ENCODE measurements around the gene NOTUM.
"Not testable (repeated sequence)": the region's sequence is repeated elsewhere in the genome, so short reads cannot be mapped to it uniquely, and the experiment has no call there.

NOTUM gene

DNA sequence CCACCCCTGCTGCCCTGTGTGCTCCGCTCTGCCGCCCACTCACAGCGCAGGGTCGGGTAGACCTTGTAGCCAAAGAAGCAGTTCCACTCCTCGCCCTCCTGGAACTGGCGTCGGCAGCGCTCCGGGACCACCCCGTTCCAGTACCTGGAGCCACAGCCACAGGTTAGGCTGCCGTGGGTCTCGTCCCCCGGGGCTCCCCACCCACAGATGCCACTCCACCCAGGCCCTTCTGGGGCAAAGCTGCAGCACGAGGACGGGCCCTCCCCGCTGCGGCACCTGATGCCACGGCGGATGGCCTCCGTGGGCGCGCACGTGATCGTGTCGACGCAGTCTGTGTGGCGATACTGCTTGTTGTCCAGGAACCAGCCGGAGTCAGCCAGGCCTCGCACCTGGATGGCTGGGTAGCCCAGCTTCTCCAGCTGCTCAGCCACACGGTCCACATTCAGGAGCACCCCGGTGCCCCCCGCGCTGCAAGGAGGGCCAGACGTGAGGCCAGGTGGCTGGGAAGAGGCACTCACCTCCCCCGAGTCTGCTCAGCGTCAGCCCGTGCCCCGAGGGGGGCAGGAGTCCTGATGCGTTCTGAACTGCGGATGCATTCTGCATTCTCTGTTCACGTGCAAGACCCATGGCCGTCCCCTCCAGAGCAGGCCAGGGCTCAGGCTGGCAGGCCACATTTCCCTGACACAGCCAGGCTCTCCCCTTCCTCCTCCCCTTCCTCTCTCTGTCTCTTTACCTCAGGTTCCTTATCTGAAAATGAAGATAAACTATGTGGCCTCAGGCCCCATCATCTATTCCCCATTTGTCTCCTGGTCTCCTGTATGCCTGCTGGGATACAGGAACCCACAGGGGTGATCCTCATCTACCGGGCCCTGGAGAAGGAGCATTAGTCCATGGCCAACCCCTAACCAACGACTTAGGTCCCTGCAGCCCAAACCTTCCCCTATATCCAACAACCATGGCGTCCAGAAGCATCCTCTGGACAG, 4.1 kb downstream of the NOTUM start:
- DNase-seq, result no peak

DNA sequence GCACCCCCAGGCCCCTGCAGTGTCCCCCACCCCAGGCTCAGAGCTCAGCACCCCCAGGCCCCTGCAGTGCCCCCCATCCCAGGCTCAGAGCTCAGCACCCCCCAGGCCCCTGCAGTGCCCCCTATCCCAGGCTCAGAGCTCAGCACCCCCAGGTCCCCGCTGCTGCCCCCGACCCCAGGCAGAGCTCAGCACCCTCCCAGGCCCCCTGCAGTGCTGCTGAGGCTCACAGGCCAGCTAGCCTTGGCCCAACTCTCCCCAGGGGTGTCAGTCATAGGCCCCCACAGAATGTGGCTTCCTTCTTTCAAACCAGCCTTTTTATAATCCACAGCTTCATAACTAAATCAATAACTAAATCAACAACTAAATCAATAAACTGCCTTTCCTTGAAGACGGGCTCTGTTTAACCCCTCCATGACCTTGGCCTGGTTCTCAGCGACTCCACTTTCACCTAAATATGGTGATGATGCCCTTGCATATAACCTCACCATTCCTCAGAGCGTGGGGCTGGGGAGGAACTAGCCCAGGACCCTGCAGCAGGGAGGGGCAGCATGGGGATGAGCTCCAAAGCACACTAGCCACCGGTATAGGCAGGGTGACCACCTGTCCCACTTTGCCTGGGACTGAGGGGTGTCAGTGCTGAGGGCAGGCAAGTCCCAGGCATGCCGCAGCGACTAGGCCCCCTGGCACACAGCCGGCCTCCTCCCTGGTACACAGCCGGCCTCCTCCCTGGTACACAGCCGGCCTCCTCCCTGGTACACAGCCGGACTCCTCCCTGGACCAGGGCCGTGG, 5.0 kb downstream of the NOTUM start:
- no peak for DNase-seq

DNA sequence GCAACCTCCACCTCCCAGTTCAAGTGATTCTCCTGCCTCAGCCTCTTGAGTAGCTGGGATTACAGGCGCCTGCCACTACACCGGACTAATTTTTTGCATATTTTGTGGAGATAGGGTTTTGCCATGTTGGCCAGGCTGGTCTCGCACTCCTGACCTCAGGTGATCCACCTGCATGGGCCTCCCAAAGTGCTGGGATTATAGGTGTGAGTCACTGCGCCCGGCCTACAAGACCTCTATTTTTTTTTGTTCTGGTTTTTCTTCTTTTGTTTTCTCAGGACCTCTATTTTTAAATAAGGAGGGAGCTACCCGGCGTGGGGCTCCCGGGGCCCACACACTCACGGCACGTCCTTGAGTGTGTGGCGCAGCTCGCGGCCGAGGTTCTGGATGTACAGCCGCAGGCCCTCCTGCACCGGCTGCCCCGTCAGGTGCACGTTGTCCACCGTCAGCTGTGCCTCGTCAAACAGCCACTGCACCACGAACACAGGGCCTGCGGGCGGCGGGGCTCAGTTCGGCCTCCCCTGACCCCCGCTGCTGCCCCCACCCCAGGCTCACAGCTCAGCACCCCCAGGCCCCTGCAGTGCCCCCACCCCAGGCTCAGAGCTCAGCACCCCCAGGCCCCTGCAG, 5.8 kb downstream of the NOTUM start:
- no peak for DNase-seq

DNA sequence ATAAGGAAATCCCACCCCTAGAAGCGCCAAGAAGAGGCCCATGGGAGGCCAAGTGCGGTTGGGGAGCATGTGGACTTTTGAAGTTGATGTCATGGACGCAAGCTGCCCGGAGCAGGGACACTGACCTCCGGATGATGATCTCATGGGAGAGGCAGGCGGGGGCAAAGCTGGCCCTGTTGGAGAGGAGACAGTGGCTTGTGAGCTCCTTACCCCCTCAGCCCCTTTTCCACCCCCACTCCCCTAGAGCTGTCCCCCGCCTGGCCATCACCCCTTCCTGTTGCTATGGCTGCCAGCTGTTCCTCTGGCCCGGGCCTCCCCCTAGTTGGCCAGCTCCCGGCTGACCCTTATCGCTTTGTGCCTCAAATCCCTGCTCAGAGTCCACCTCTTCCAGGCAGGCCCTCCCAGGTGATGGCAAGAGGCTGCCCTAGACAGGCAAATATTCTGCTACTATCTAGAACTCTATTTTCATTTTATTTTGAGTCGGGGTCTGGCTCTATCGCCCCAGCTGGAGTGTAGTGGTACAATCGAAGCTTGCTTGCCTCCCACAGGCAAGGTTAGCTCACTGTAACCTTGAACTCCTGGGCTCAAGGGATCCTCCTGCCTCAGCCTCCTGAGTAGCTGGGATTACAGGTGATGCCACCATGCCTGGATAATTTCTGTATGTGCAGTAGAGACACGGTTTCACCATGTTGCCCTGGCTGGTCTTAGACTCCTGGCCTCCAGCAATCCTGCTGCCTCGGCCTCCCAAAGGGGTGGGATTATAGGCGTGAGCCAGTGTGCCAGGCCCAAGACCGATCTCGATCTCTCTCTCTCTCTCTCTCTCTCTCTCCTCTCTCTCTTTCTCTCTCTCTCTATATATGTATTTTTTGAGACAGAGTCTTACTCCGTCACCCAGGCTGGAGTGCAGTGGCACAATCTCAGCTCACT, 6.6 kb downstream of the NOTUM start:
- DNase-seq, result no peak

DNA sequence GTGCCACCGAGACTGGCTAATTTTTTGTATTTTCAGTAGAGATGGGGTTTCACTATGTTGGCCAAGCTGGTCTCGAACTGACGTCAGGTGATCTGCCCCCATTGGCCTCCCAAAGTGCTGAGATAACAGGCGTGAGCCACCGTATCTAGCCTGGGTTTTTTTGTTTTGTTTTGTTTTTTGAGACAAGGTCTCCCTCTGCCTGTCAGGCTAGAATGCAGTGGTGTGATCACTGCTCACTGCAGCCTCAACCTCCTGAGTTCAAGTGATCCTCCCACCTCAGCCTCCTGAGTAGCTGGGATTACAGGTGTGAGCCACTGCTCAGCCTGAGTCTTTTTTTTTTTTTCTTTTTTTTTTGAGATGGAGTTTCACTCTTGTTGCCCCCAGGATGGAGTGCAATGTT, 7.5 kb downstream of the NOTUM start:
- DNase-seq, result not testable (repeated sequence)

DNA sequence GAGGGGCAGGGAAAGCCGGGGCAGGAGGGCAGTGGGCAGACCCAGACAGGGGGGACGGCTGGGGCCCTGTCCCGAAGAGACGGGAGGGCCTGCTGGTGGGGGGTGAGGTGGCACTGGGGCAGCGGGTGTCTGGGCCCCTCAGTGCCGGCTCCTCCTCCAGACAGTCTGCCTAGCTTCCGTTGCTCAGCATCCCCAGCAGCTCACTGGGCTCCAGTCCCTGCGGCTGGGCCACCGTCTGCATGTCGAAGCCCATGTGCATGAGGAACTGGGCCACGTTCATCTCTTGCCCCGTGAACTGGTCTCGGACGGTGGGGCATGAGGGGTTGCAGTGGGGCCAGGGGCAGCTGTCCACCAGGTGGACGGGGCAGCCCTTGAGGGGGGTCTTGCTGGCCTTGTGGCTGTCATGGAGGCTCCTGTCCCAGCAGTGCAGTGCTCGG, 8.2 kb downstream of the NOTUM start:
- DNase-seq, result no peak

DNA sequence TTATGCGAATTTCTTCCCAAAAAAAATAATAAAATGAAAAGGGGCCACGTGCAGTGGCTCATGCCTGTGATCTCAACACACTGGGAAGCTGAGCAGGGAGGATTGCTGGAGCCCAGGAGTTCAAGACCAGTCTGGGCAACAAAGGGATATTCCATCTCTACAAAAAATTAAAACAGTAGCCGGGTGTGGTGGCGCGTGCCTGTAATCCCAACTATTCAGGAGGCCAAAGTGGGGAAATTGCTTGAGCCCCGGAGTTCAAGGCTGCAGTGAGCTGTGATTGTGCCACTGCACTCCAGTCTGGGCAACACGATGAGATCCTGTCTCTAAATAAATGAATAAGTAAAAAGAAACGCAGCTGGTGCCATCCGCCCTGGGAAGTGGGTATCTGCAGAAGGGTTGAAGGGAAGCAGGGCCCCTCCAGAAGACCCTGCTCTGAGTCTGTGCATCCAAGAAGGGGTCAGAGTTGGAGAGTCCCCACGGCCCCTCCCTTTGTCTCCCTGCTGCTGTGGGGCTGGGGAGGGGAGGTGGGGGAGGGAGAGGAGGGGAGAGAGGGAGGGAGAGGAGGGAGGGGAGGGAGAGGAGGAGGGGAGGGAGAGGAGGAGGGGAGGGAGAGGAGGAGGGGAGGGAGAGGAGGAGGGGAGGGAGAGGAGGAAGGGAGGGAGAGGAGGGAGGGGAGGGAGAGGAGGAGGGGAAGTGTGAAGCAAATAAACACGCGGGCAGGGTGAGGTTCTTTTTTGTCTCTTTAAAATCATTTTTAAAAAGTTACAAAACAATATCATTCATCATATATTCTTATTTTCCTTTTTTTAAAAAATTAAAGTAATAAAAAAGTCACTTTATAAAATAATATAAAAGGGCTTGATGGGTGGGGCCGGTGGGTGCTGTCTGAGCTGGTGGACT, 9.0 kb downstream of the NOTUM start:
- no peak for DNase-seq

DNA sequence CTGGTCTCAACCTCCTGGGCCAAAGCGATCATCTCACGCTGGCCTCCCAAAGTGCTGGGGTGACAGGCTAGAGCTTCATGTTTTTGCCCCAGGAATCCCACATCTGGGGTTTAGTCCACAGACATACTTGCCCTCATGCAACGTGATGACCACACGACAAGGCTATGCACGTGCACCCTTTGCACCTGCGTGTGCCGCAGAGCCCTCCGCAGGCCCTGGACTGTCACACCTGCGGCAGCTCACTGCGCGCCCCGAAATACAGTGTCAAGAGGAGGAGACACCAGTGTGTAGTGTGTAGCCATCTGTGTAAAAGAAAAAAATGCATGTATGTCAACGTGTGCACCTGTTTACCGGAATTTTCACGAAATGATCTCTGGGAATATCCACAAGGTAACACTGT, 10.5 kb downstream of the NOTUM start:
- DNase-seq, result no peak

DNA sequence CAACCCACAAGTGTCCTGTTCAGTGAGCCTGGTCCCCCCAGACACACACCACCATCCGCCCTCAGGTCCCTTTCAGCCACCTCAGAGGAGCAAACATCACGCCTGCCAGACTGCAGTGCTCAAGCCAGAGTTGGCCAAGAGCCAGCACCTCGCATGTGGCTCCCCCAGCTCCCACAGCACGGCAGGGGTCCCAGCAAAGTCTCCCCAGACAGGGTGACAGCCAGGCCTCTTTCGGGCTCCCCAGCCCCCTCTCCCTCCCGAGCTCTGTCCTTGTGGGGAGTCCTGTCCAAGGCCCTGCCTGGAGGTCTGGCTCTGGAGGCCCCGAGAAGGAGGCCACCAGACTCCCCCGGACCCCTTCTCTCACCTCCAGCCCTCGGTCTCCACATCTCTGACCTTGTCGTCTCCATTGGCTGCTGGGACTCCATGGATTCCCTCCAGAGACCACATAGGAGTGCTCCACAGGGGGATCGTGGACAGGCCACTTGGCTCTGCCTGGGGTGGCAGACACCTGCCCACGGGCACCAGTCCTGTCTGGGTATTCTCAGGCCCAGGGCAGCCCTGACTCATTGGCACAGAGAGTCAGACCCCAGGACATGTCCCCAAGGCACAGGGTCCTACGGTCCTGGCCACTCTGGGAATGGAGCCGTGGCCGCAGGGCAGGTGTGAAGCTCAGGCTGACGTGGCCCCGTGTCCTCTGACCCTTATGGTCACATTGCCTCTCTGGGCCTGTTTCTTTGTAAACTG, 12.2 kb downstream of the NOTUM start:
- no peak for DNase-seq

DNA sequence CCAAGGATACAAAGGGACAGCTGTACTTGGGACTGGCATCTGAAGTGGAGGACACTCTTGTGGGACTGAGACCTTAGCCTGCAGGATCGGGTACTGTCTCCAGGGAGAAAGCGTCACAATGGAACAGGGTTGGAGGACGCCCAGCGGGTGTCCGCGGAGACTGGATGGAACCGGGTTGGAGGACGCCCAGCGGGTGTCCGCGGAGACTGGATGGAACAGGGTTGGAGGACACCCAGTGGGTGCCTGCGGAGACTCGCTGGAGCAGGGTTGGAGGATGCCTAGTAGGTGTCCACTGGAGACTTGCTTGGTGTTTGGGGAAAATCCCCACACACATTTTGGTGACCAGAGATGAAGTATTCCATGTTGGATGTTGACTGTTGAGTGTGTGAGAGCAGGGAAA, 13.8 kb downstream of the NOTUM start, which contains the start of gene MYADML2:
TSS of gene MYADML2 (minus strand) at position 45 of the 400 bp plus-strand sequence. CDS start 5,492 bp downstream, outside the sequence.
- no peak for DNase-seq

DNA sequence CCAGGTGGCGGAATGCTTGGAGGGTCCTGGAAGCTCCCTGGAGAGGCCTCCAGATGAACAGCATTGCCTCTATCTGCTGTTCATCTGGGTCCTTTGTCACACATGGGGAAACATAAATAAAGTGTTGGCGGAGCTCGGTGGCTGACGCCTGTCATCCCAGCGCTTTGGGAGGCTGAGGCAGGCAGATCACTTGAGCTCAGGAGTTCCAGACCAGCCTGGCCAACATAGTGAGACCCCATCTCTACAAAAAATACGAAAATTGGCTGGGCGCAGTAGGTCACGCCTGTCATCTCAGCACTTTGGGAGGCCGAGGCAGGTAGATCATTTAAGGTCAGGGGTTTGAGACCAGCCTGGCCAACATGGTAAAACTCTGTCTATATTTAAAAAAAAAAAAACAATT, 16.1 kb downstream of the NOTUM start:
- no peak for DNase-seq

DNA sequence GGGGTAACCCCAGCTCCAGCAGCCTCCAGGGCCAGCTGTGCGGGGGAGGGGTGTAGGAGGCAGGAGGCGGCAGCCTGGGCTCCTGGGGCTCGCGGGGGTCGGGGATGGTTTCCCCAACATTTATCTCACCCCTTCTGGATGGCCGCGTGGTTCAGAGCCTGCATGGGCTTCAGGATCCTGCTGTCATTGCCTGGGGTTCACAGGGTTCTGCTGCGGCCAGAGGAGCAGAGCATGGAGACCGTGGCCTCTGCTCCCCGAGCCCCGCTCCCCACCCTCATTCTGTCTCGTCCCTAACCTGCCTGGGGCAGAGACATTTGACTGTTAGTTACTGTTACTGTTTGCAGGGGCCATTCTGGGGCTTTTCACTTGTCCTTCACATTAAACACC, 18.8 kb downstream of the NOTUM start:
- no peak for DNase-seq

DNA sequence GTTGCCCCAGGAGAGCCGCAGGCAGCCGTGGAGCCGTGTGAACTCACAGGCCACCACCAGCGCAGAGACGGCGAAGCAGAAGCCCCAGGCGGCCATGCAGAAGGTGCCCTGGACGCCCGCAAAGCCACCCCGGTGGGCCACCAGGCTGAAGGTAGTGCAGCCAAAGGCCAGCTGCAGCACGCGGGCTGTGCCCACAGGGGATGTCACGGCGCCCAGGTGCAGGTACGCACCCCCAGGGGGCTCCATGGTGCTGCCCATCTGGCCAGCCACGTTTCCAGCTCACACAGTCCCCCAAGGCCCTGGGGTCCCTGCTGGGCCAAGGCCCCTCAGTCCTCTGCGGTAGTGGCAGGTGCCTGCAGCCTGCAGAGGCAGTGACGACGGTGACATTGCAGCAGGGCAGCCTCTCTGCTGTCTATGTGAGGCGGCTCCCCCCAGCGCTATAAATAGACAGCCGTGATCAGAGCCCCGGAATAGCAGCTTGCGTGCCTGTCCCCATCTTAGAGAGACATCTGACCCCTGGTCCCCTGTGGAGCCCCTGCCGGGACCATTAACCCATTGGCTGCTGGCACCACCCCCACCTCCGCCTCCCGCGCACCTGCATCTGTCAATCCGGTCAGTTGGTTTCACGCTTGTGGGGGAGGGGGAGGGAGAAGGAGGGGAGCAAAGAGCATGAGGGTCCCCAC, 19.4 kb downstream of the NOTUM start:
- DNase-seq, result no peak

DNA sequence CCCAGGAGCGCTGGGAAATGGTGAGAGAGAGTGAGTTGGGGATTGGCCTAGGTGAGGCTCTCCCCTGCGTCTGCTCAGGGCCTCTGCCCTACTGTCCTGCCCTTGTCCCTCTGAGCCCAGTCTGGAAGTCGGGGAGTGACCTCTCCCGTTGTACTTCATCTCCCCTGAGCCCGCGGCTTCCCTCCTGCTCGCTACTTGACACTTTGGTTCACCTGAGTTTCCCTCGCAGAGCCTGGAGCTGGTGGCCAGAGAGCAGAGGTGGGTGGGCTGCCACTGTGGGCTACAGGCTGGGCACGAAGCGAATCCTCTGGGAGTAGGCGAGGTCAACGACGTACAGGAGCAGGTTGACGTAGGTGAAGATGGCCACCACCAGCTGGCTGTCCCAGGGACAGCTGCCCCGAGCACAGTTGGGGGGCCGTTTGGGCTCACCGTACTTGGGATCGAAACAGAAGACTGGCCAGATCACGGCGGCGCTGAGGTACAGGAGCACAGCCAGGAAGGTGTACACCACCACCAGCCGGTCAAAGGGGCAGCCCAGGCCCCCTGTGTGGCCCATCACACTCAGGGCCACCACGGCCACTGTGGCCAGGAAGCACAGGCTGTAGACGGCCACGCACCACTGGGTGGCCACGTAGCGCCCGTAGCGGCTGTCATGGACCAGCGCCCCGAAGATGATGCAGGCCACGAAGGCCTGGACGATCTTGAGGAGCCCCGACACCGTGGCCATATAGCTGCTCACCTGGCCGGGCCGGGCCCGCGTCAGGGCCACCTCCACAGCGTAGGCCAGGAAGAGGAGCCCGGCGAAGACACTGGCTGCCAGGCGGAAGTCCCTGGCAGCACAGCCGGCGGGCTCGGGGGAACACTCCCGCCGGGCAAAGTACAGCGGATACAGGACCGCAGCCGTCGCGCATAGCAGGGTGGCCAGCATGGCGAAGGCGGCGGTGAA, 20.2 kb downstream of the NOTUM start:
- no peak for DNase-seq

DNA sequence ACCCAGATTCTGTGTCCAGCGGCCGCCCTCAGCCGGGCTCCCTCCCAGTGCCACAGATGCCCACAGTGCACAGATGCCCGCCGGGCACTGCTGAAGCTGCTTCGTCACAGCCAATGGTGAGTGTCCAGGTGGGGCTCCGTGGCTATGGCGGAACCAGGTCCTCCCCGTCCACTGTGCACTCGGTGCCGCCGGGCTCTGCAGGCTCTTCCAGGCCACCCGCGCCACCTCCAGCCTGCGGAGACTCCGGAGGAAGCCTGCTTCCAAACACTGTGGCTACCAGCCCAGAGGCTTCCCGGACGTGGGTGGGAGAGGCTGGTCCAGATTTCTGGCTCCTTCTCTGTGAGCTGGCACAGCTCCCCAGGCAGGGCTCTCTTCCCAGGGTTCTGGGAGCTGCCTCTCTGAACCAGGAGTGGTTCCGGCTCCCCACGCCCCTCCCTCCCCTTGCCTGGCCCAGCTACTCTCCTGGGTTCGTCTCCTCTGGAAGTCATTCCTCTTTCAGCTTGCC, 21.1 kb downstream of the NOTUM start:
- DNase-seq, result no peak

DNA sequence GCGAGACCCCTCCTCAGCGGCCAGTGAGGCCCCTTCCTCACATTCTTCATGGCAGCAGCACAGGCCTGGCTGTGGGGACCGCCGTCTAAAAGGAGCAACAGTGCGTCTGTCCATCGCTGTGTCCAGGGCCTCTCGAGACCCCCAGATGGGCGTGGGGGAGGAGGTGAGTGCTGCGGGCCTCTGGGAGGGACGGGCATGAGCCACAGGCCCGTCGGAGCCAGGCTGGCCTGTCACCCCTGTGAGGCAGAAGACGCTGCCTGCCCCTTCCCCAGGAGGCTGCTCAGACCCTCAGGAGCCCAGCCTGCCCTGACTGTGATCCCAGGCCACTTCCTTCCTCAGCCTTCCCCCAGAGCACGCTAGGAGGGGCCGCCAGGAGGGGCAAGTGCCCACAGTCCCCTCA, 21.8 kb downstream of the NOTUM start:
- no peak for DNase-seq

DNA sequence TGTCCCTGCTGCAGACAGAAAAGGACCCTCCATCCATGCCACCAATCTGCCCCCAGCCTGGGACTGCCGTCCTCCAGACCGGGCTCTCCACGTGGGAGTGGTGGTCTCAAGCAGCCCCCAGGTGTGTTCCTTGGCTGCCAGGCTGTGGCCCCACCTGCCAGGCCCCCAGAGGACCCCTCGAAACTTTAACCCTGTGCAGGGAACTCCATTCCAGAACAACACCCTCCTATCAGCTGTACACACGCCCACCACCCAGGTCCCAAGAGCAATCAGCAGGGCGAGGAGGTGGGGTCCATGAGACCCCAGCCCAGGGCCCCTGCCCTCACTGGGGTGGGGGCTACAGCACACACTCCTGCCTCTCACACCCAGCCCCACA, 25.3 kb downstream of the NOTUM start:
- no peak for DNase-seq
